GM18867 (cell line): Measurements from ENCODE around the gene EVI5L.

Source experiments
- ATAC-seq: cut with Tn5 transposase; IDR thresholded peaks from one replicate; pipeline ENCODE4 v1.9.1; 2021; ENCODE audit warnings: mild to moderate bottlenecking, moderate library complexity; ENCODE audit not compliant: unreplicated experiment

The EVI5L gene

GRCh38 chr19:7859831-7860713 lies 30.1 kb downstream of the EVI5L start:
- ATAC-seq, result no peak

GRCh38 chr19:7860714-7861618 lies 30.9 kb downstream of the EVI5L start:
- ATAC-seq, result no peak

GRCh38 chr19:7861619-7862412 lies 31.8 kb downstream of the EVI5L start:
- ATAC-seq, result no peak

- ATAC-seq, result no peak
Measured at GRCh38 chr19:7862413-7862951, 32.5 kb downstream of the EVI5L start.

GRCh38 chr19:7863157-7863970 lies 33.3 kb downstream of the EVI5L start:
- no peak for ATAC-seq

GRCh38 chr19:7863971-7864689 lies 34.1 kb downstream of the EVI5L start:
- ATAC-seq, result no peak

GRCh38 chr19:7864690-7865074 lies 34.7 kb downstream of the EVI5L start:
- ATAC-seq, result no peak

- ATAC-seq, result no peak
Measured at GRCh38 chr19:7865262-7865911, 35.4 kb downstream of the EVI5L start.

- ATAC-seq, result no peak
Measured at GRCh38 chr19:7866399-7867091, 36.5 kb downstream of the EVI5L start.

- ATAC-seq, result no peak
Measured at GRCh38 chr19:7867092-7867844, 37.2 kb downstream of the EVI5L start.

GRCh38 chr19:7868326-7868670 lies 38.3 kb downstream of the EVI5L start:
- ATAC-seq, result no peak

- peak; percentile 62 for ATAC-seq
Measured at GRCh38 chr19:7868671-7869452, 38.8 kb downstream of the EVI5L start.

GRCh38 chr19:7869453-7869909 lies 39.5 kb downstream of the EVI5L start:
- ATAC-seq, result peak; percentile 59

- ATAC-seq, result peak; percentile 11
Measured at GRCh38 chr19:7869910-7870511, 40.0 kb downstream of the EVI5L start.

- ATAC-seq, result no peak
Measured at GRCh38 chr19:7870571-7871436, 40.8 kb downstream of the EVI5L start.
